ENCODE data around the gene ADGRA3.

The ADGRA3 gene

DNA sequence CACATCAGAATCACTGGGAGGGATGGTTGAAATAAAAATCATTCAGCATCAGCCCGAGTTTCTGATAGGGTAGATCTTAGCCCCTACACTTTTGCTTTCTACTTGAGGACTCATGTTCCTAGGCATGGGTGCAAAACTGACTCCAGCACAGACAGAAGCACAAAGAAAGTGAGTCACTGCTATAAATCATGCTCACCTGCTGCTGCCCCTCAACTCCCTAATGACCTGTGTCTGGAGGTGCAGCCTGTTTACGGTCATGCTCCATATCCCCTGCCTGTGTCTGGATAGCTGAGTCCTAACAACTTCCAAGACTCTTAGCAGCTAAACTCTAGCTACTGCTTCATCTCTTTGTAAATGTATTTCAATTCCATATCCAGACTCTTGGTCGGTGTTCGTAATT is 57.8 kb downstream of the ADGRA3 start:
- H3K4me1 Mint-ChIP-seq: peaks cover 19% of the 10 kb centered on the region
- no peaks in the 10 kb centered on the region for H3K27me3 Mint-ChIP-seq (ENCODE audit: low read depth)
- no peak overlapping the region for H3K4me3 Mint-ChIP-seq
- no peaks in the 10 kb centered on the region for H3K9me3 Mint-ChIP-seq
- H3K36me3 Mint-ChIP-seq (ENCODE audit: low read depth): peaks cover 42% of the 10 kb centered on the region
- TF ChIP-seq, protein P1, sequence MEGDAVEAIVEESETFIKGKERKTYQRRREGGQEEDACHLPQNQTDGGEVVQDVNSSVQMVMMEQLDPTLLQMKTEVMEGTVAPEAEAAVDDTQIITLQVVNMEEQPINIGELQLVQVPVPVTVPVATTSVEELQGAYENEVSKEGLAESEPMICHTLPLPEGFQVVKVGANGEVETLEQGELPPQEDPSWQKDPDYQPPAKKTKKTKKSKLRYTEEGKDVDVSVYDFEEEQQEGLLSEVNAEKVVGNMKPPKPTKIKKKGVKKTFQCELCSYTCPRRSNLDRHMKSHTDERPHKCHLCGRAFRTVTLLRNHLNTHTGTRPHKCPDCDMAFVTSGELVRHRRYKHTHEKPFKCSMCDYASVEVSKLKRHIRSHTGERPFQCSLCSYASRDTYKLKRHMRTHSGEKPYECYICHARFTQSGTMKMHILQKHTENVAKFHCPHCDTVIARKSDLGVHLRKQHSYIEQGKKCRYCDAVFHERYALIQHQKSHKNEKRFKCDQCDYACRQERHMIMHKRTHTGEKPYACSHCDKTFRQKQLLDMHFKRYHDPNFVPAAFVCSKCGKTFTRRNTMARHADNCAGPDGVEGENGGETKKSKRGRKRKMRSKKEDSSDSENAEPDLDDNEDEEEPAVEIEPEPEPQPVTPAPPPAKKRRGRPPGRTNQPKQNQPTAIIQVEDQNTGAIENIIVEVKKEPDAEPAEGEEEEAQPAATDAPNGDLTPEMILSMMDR (IDR thresholded peaks at IDR 0.05; ENCODE audit: unreplicated experiment in 3 of 3): no peak
- peak overlapping the region; percentile 15 to 37 (median 25) for H3K27ac Mint-ChIP-seq

DNA sequence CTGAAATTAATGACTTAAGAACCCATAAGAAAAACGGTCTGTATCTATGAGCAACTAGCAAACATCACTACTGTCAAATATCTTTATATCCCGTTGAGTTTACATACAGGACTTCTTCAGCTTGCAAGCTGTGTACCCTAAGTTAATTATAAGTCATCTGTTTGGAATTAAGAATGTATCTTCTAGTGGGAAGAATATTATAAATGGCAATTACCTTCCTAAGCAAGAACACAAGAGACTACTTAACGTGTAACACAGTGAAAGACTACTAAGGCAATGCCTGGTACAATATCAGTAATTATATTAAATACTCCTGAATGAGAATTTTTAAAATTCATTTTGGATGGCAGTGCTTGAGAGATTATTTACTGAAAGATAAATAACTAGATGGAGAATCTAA is 58.5 kb downstream of the ADGRA3 start:
- Mint-ChIP-seq H3K27ac (no peak overlapping the region), H3K27me3 (ENCODE audit: low read depth) (no peaks in the 10 kb centered on the region), H3K9me3 (no peaks in the 10 kb centered on the region), H3K4me1 (peaks cover 19% of the 10 kb centered on the region), H3K4me3 (no peak overlapping the region), H3K36me3 (ENCODE audit: low read depth) (peaks cover 41% of the 10 kb centered on the region)
- TF ChIP-seq, protein P1 (IDR thresholded peaks at IDR 0.05; ENCODE audit: unreplicated experiment in 3 of 3): no peak

DNA sequence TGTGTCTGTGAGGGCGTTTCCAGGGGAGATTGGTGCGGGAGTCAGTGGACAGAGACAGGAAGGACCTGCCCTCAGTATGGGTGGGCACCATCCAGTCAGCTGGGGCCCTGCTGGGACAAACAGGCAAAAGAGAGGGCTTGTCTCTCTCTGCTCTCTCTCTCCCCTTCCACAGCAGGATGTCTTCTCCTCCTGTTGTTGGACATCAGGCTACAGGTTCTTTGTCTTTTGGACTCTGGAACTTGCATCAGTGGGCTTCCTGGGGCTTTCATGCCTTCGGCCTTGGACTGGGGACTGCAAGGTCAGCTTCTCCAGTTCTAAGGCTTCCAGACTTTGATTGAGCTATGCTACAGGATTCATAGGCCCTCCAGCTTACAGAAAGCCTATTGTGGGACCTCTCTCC is 59.6 kb downstream of the ADGRA3 start:
- TF ChIP-seq, protein P1 (IDR thresholded peaks at IDR 0.05; ENCODE audit: unreplicated experiment in 3 of 3): no peak
- Mint-ChIP-seq H3K36me3 (ENCODE audit: low read depth) (peaks cover 45% of the 10 kb centered on the region), H3K4me1 (peaks cover 19% of the 10 kb centered on the region), H3K9me3 (no peaks in the 10 kb centered on the region), H3K27me3 (ENCODE audit: low read depth) (no peaks in the 10 kb centered on the region), H3K4me3 (no peak overlapping the region), H3K27ac (no peak overlapping the region)

DNA sequence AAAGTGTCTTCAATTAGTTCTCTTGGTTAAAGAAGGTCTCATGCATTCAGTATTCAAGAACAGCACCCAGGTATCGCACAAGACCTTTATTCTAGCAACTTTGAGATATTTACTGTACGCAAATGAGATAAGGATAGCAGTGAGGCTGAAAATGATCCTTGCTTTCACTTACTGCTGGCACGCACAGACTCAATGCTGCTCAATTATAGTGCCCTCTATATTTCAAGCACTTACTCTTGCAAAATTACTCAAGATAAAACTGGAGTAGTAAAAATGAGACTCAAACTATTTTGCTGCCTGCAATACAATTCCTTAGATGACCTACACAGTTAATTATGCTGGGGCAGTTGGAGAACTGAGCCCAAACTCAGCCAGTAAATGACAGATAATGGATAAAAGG is 60.9 kb downstream of the ADGRA3 start:
- Mint-ChIP-seq H3K9me3 (no peaks in the 10 kb centered on the region), H3K27me3 (ENCODE audit: low read depth) (no peaks in the 10 kb centered on the region), H3K36me3 (ENCODE audit: low read depth) (peaks cover 35% of the 10 kb centered on the region), H3K4me3 (no peak overlapping the region), H3K27ac (no peak overlapping the region), H3K4me1 (peaks cover 16% of the 10 kb centered on the region)
- TF ChIP-seq, protein P1 (IDR thresholded peaks at IDR 0.05; ENCODE audit: unreplicated experiment in 3 of 3): no peak

DNA sequence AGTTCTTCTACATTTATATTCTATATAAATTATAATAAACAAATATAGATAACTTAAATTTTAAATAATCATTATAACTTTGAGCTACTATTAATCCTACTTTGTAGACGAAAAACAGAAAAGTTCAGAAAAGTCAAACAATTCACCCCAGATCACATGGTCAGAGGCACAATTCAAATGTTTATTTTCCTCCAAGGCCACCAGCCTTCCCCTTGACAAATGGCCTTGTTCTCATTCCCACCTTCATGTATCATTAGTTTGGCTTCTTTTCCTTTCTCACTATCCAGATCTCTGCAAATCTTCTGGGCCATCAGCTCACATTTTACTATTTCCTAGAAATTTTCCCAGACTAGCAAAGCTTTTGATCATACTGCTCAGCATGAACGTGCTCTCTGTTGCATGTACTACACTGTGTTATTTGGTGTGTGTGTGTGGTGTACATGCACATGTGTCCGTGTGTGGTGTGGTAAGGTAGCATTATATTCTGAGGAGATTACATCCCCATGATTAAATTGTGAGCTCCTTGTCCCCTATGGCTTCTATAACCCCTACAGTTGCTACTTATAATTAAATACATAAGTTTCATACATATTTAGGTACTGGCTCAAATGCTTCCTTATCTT is 61.5 kb downstream of the ADGRA3 start:
- Mint-ChIP-seq H3K27ac (no peak overlapping the region), H3K36me3 (ENCODE audit: low read depth) (peaks cover 35% of the 10 kb centered on the region), H3K4me3 (no peak overlapping the region), H3K4me1 (peaks cover 13% of the 10 kb centered on the region), H3K9me3 (no peaks in the 10 kb centered on the region), H3K27me3 (ENCODE audit: low read depth) (no peaks in the 10 kb centered on the region)
- TF ChIP-seq, protein P1 (IDR thresholded peaks at IDR 0.05; ENCODE audit: unreplicated experiment in 3 of 3): no peak

DNA sequence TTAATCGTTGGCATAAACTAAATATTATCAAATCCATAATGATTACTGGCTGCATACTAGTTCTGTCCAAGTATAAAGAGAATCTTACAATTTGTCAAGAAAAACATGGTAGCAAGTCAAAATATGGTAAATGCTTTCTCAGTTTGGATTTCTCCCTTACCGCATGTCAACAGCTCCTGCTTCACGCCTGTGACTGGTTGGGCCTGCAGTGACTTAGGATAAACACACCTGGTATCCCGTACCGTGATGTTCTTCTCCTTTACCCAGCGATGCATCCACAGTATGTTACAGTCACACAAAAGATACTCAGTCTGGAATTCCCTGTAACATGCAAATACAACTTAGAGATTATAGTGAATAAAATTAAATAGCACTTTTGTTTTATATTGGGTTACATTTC is 71.1 kb downstream of the ADGRA3 start:
- H3K36me3 Mint-ChIP-seq (ENCODE audit: low read depth): peaks cover 62% of the 10 kb centered on the region

More for the DNA sequence above, 71.1 kb downstream of the ADGRA3 start:
- Mint-ChIP-seq H3K27me3 (ENCODE audit: low read depth) (no peaks in the 10 kb centered on the region), H3K4me3 (no peak overlapping the region), H3K27ac (no peak overlapping the region), H3K9me3 (peaks cover 4% of the 10 kb centered on the region), H3K4me1 (peaks cover 5% of the 10 kb centered on the region)
- TF ChIP-seq, protein P1 (IDR thresholded peaks at IDR 0.05; ENCODE audit: unreplicated experiment in 3 of 3): no peak

Measured in nephron (organoid).